ENCODE measurements around the gene ZNF718.
"Not testable (repeated sequence)": the region's sequence is repeated elsewhere in the genome, so short reads cannot be mapped to it uniquely, and the experiment has no call there.

The ZNF718 gene

DNA sequence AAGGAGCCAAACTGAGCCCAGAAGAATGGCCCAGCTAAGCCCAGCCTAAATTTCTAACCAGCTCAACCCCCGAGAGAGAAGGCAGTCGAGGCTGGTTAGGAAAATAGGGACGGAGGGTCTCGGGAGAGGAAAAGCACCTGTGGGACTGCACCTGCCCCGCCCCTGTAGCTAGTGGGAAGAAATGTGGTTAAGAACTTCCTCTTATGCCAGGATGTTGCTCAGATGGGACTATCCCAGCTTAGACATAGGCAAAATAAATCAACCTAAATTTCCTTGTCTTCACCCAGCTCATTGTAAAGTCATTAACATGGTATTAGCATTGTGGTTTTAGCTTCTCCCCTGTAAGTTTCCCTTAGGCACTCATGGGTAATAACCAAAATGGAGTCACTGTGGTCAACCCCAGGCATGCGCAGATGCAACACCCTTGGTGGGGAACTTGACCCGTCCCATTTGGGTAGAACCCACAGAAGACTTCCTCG is 86.8 kb downstream of the ZNF718 start:
- no peaks in the 10 kb centered on the region for H3K36me3 ChIP-seq (ENCODE audit: insufficient read depth, low read length)
- no peak for DNase-seq (ENCODE audit: low read depth, low spot score)
- H3K9me3 ChIP-seq (ENCODE audit: low read depth, low read length): no peaks in the 10 kb centered on the region
- H3K4me3 ChIP-seq: no peak overlapping the region
- H3K27ac ChIP-seq: no peak overlapping the region
- H3K9ac ChIP-seq (ENCODE audit: insufficient read length): no peak overlapping the region
- TF ChIP-seq POLR2AphosphoS5 (IDR thresholded peaks at IDR 0.05; ENCODE audit: borderline replicate concordance, low read depth, low read length): no peak
- no peak for TF ChIP-seq EZH2 (IDR thresholded peaks at IDR 0.05)
- TF ChIP-seq FOXP2 (optimal IDR thresholded peaks at IDR 0.05; ENCODE audit: control extremely low read depth, extremely low read length, insufficient read depth): no peak

- no peak for TF ChIP-seq EZH2 (IDR thresholded peaks at IDR 0.05)
- TF ChIP-seq FOXP2 (optimal IDR thresholded peaks at IDR 0.05; ENCODE audit: control extremely low read depth, extremely low read length, insufficient read depth): no peak
- no peak for TF ChIP-seq POLR2AphosphoS5 (IDR thresholded peaks at IDR 0.05; ENCODE audit: borderline replicate concordance, low read depth, low read length)
- no peak for DNase-seq (ENCODE audit: low read depth, low spot score)
- Histone ChIP-seq H3K9me3 (ENCODE audit: low read depth, low read length) (no peaks in the 10 kb centered on the region), H3K36me3 (ENCODE audit: insufficient read depth, low read length) (no peaks in the 10 kb centered on the region), H3K9ac (ENCODE audit: insufficient read length) (no peak overlapping the region), H3K27ac (no peak overlapping the region), H3K4me3 (no peak overlapping the region)
Measured at GRCh38 chr4:212438-213188, 88.3 kb downstream of the ZNF718 start.

DNA sequence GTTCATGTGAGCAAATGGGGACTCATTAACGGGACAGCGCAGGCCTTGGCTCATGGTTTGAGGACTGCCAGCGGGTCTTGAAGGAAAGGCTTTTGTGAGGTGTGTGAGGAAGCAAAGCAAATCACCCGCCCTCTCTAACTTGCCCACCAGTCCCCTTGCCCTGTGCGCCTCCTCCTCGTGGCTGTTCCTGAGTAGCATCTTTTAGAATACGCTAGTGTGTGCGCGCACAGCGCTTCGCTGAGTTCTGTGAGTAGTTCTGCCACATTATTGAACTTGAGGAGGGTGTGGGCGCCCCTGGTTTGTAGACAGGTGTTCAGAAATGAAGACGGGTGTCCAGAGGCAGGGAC is 88.9 kb downstream of the ZNF718 start:
- not testable (repeated sequence) for H3K4me3 ChIP-seq; H3K27ac ChIP-seq; H3K9me3 ChIP-seq (ENCODE audit: low read depth, low read length); H3K36me3 ChIP-seq (ENCODE audit: insufficient read depth, low read length); H3K9ac ChIP-seq (ENCODE audit: insufficient read length); DNase-seq (ENCODE audit: low read depth, low spot score)
